Type B pancreatic cell (in vitro differentiated cells): Measurements from ENCODE around the gene INO80. TPM values are rescaled to one million over a fixed set of nuclear protein-coding genes. Genes with fewer than 3 reads are reported as not detected.

ENCODE experiments used
- DNase-seq: peaks from one replicate; pipeline ENCODE4 v3.0.0; 2021; ENCODE audit warnings: mixed read lengths; ENCODE audit not compliant: unreplicated experiment; ENCODE audit errors: extremely low spot score
- H3K27ac Mint-ChIP-seq: 2 replicates; pipeline ENCODE4 v1.8.0; 2021; ENCODE audit warnings: mild to moderate bottlenecking, mixed read lengths
- H3K27me3 Mint-ChIP-seq: 2 replicates; pipeline ENCODE4 v1.8.0; 2021; ENCODE audit warnings: mixed read lengths
- H3K36me3 Mint-ChIP-seq: 2 replicates; pipeline ENCODE4 v1.8.0; 2021; ENCODE audit warnings: mixed read lengths
- H3K4me1 Mint-ChIP-seq: one replicate; pipeline ENCODE4 v1.8.0; 2021; ENCODE audit warnings: mixed read lengths; ENCODE audit not compliant: unreplicated experiment
- H3K4me3 Mint-ChIP-seq: 2 replicates; pipeline ENCODE4 v1.8.0; 2021; ENCODE audit warnings: mild to moderate bottlenecking, mixed read lengths
- H3K9me3 Mint-ChIP-seq: 2 replicates; pipeline ENCODE4 v1.8.0; 2021; ENCODE audit warnings: mixed read lengths
- long read RNA-seq: library from polyadenylated mRNA; unstranded; transcript quantifications from one replicate; pipeline ENCODE4 v2.0.0, GENCODE V29; 2020
- total RNA-seq: library from RNA; stranded (reverse); gene quantifications from 2 replicates; pipeline ENCODE4 v1.2.1, GENCODE V29; 2021; ENCODE audit warnings: low replicate concordance
- TF ChIP-seq, protein P1 (sequence below): fragments of 200-600 bp; sonication (generic); conservative IDR thresholded peaks from 2 replicates; pipeline ENCODE4 v1.5.0; 2021; ENCODE audit warnings: antibody characterized with exemption, mild to moderate bottlenecking

INO80 gene, protein sequence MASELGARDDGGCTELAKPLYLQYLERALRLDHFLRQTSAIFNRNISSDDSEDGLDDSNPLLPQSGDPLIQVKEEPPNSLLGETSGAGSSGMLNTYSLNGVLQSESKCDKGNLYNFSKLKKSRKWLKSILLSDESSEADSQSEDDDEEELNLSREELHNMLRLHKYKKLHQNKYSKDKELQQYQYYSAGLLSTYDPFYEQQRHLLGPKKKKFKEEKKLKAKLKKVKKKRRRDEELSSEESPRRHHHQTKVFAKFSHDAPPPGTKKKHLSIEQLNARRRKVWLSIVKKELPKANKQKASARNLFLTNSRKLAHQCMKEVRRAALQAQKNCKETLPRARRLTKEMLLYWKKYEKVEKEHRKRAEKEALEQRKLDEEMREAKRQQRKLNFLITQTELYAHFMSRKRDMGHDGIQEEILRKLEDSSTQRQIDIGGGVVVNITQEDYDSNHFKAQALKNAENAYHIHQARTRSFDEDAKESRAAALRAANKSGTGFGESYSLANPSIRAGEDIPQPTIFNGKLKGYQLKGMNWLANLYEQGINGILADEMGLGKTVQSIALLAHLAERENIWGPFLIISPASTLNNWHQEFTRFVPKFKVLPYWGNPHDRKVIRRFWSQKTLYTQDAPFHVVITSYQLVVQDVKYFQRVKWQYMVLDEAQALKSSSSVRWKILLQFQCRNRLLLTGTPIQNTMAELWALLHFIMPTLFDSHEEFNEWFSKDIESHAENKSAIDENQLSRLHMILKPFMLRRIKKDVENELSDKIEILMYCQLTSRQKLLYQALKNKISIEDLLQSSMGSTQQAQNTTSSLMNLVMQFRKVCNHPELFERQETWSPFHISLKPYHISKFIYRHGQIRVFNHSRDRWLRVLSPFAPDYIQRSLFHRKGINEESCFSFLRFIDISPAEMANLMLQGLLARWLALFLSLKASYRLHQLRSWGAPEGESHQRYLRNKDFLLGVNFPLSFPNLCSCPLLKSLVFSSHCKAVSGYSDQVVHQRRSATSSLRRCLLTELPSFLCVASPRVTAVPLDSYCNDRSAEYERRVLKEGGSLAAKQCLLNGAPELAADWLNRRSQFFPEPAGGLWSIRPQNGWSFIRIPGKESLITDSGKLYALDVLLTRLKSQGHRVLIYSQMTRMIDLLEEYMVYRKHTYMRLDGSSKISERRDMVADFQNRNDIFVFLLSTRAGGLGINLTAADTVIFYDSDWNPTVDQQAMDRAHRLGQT (N-terminal part only)
- total RNA-seq, result 19.7 and 22.3 TPM in 2 replicates
- long read RNA-seq, partial matches to known transcripts, result 4 of 5 reads
- long read RNA-seq, other reads (novel, unspliced or antisense), result 1 of 5 reads

DNA sequence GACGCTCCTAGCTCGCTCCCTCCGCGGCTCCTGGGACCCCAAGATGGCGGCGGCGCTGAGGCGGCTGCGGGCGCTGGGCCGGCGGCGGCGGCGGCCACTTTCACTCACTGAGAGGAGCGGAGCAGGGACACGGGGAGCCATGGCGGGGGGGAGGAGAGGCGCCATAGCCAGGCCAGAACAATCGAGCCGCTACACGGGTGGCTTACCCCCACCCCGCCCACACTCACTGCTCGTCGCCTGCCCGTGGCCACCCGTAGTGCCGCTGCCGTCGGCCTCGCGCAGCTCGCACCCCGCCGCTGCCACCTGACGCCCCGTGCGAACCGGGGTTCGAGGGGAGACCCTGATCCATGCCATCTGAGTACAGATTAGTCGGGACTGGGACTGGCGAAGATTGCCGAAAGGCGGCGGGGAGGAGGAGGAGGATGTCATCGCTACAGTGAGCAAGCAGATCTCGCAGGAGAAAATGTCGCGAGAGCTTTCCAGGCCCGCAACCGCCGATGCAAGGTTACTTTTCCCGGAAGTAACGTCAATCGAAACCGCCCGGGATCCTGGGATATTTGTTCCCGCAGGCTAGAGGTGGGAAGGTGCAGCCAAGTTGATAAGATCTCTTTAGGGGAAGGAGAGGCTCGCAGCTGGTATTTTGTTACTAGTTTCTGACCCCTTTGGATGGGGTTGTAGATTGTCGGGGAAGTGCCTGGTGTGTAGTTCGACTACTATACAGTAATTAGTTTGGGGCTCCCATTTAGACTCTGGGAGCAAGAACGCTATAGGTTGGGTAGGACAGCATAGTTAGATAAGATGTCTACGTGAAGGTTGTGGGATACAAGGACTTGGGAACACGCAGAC, at the start of gene INO80:
TSS of gene INO80 (minus strand) at position 165 of the 846 bp plus-strand sequence. CDS start 19,970 bp downstream, outside the sequence.
- Mint-ChIP-seq H3K36me3 (peaks cover 5% of the 10 kb centered on the region), H3K27me3 (no peaks in the 10 kb centered on the region), H3K4me3 (peak within 1 kb of the TSS; percentile 99), H3K27ac (peak within 1 kb of the TSS; percentile 99), H3K9me3 (no peaks in the 10 kb centered on the region), H3K4me1 (peaks cover 5% of the 10 kb centered on the region)
- TF ChIP-seq, protein P1, sequence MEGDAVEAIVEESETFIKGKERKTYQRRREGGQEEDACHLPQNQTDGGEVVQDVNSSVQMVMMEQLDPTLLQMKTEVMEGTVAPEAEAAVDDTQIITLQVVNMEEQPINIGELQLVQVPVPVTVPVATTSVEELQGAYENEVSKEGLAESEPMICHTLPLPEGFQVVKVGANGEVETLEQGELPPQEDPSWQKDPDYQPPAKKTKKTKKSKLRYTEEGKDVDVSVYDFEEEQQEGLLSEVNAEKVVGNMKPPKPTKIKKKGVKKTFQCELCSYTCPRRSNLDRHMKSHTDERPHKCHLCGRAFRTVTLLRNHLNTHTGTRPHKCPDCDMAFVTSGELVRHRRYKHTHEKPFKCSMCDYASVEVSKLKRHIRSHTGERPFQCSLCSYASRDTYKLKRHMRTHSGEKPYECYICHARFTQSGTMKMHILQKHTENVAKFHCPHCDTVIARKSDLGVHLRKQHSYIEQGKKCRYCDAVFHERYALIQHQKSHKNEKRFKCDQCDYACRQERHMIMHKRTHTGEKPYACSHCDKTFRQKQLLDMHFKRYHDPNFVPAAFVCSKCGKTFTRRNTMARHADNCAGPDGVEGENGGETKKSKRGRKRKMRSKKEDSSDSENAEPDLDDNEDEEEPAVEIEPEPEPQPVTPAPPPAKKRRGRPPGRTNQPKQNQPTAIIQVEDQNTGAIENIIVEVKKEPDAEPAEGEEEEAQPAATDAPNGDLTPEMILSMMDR, result no peak
- peak; percentile 97 for DNase-seq

DNA sequence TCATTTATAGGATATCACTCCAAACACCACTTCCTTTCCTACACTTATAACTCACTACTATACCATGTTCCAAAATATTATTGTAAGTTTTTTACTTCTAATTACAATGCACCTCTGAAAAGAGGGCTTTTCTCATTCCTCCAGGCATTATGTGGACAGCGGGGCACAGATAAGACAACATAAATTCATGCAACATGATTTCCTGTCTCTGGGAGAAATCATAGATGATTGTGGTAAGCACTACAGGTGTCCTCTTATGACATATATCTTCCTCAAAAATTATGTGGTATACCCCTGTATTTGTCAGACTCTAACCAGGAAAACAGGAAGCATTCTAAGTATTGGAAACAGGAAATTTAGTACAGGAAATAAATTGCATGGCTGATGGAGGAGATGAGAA, 45.7 kb upstream of the INO80 start:
- Mint-ChIP-seq H3K4me1 (no peaks in the 10 kb centered on the region), H3K9me3 (no peaks in the 10 kb centered on the region), H3K36me3 (no peaks in the 10 kb centered on the region), H3K27ac (no peak overlapping the region), H3K4me3 (no peak overlapping the region), H3K27me3 (no peaks in the 10 kb centered on the region)
- no peak for DNase-seq
- TF ChIP-seq, protein P1, result no peak

DNA sequence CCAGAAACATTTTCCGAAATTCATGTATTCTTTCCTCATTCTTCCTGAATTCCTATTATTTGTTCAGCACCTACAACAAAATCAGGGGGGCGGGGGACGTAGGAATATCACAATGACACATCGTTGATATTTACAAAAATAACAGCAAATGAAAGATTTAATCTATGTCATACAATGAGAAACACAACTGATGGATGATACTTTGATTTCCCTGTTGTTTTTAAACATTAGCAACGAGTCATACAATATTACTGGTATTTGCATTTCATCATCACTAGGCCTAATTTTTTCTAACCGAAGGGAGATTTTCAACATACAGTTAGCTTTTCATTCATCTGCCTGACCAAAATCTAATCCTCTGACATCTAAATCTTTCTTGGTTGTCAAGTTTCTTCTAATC, 45.3 kb upstream of the INO80 start:
- Mint-ChIP-seq H3K27me3 (no peaks in the 10 kb centered on the region), H3K4me3 (no peak overlapping the region), H3K27ac (no peak overlapping the region), H3K36me3 (no peaks in the 10 kb centered on the region), H3K4me1 (no peaks in the 10 kb centered on the region), H3K9me3 (no peaks in the 10 kb centered on the region)
- TF ChIP-seq, protein P1, result no peak
- DNase-seq, result no peak

DNA sequence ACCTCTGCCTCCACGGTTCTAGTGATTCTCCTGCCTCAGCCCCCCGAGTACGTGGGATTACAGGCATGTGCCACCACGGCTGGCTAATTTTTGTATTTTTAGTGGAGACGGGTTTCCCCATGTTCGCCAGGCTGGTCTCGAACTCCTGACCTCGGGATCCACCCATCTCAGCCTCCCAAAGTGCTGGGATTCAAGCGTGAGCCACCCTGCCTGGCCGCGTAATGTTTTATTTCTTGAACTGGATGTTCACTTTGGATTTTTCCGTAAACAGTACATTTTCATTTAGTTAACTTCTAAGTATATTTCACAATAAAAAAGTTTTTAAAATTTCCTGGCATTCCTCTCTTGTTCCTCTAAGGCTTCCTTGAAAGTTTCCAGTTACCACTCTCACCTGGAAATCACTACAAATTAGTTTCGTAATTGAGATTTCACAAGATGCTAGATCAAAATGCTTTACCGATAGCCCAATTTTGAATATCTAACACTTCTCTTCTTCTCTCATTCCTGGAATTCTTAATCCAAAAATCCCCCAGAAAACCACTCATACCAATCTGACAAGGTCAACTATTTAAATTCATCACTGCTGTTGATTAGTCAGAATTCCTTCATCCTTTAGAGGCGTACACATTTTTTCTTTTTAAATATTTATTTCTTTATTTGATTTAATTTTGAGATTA, 44.7 kb upstream of the INO80 start:
- Mint-ChIP-seq H3K9me3 (no peaks in the 10 kb centered on the region), H3K27me3 (no peaks in the 10 kb centered on the region), H3K27ac (no peak overlapping the region), H3K4me3 (no peak overlapping the region), H3K36me3 (no peaks in the 10 kb centered on the region), H3K4me1 (no peaks in the 10 kb centered on the region)
- DNase-seq, result no peak
- TF ChIP-seq, protein P1, result no peak
